ENCODE measurements around the gene SLC30A2. TPM values are rescaled to one million over a fixed set of nuclear protein-coding genes. Genes with fewer than 3 reads are reported as not detected.

The SLC30A2 gene
- total RNA-seq, 3 donors from 2014 or later: 0.16 to 1.3 (median 0.33) TPM

DNA sequence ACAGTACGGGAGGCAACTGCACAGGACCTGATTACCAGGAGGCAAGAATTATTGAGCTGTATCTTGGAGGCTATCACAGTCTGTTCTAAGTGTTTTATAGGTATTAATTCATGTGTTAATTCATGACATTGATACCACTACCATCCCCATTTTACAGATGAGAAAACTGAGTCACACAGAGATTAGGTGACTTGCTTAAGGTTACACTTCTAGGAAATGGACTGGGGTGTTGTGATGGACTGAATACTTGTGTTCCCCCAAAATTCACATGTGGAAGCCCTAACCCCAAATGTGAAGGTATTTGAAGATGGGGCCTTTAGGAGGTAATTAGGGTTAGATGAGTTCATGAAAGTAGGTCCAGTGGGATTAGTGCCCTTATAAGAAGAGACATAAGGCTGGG lies 31.6 kb upstream of the SLC30A2 start:
- intact Hi-C loops (cut with DNase I; ENCODE audit: low total_unique reads): loop anchor here (2.0 kb wide), 1 partner anchor 53 kb away; no protein-coding TSS in a partner anchor
- Histone ChIP-seq H3K4me3 (no peak overlapping the region), H3K4me1 (no peaks in the 10 kb centered on the region), H3K9me3 (no peaks in the 10 kb centered on the region), H3K27ac (no peak overlapping the region), H3K36me3 (no peaks in the 10 kb centered on the region), H3K27me3 (no peaks in the 10 kb centered on the region)
- no peak for TF ChIP-seq POLR2AphosphoS5 (IDR thresholded peaks at IDR 0.05)
- TF ChIP-seq, protein P1, sequence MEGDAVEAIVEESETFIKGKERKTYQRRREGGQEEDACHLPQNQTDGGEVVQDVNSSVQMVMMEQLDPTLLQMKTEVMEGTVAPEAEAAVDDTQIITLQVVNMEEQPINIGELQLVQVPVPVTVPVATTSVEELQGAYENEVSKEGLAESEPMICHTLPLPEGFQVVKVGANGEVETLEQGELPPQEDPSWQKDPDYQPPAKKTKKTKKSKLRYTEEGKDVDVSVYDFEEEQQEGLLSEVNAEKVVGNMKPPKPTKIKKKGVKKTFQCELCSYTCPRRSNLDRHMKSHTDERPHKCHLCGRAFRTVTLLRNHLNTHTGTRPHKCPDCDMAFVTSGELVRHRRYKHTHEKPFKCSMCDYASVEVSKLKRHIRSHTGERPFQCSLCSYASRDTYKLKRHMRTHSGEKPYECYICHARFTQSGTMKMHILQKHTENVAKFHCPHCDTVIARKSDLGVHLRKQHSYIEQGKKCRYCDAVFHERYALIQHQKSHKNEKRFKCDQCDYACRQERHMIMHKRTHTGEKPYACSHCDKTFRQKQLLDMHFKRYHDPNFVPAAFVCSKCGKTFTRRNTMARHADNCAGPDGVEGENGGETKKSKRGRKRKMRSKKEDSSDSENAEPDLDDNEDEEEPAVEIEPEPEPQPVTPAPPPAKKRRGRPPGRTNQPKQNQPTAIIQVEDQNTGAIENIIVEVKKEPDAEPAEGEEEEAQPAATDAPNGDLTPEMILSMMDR (IDR thresholded peaks at IDR 0.05): no peak
- no peak for TF ChIP-seq POLR2A (IDR thresholded peaks at IDR 0.05)
- DNase-seq (ENCODE audit: low spot score in 2 of 2): no peak

DNA sequence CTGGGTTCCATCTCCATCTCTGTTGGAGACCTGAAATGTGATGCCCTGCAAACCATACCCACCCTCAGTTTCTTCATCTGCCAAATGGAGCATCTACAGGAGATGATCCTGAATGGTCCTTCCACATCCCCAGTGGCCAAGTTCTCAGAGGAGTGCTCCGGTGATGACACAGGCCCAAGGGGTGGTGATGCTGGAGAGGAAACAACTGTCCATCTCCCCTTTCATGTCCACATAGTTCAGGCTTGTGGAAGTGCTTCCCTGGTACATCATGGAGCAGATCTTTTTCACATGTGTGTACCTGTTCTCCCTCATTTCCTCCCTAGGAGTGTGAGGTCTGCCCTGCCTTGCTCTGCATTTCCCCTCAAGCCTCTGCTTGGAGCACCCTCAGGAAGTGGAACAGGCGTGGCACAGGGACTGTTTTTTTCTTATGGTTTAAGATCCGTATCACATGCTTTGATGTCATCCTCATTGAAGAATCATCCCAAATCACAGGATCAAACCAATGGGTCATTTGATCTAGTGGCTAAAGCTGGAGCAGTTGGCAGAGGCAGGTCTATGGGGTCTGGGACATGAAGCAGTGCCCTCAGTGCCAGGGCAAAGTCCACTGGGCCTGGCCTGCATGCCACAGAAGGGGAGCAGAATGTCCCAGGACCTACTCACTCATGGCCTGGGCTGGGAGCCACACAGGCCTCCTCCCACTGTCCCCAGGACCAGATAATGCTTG lies 29.7 kb upstream of the SLC30A2 start:
- no peak for TF ChIP-seq POLR2AphosphoS5 (IDR thresholded peaks at IDR 0.05)
- TF ChIP-seq, protein P1 (IDR thresholded peaks at IDR 0.05): no peak
- Histone ChIP-seq H3K4me1 (no peaks in the 10 kb centered on the region), H3K9me3 (no peaks in the 10 kb centered on the region), H3K27me3 (no peaks in the 10 kb centered on the region), H3K27ac (no peak overlapping the region), H3K36me3 (no peaks in the 10 kb centered on the region), H3K4me3 (no peak overlapping the region)
- no peak for DNase-seq (ENCODE audit: low spot score in 2 of 2)
- intact Hi-C loops (cut with DNase I; ENCODE audit: low total_unique reads): loop anchor here (2.0 kb wide), 1 partner anchor 55 kb away; no protein-coding TSS in a partner anchor

DNA sequence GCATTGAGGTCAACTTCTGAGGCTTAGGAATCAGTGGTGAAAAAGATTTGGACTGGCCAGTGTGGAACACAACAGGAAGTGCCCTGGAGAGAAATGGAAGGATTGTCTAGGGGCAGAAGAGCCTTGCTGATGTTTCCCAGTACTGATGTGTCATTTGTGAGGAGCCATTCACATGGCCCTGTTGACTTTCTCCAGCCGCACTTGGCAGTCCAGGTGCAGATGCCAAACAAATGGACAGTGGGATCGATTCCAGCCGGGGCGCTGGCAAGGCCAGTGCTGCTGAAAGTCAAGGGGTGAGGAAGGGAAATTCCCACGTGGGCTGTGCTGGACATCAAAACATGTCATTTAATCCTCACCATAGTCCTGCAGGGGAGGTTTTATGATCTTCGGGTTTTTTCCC lies 26.4 kb upstream of the SLC30A2 start:
- no peak overlapping the region for H3K27ac ChIP-seq
- H3K4me1 ChIP-seq: no peaks in the 10 kb centered on the region
- intact Hi-C loops (cut with DNase I; ENCODE audit: low total_unique reads): no loop called here

DNA sequence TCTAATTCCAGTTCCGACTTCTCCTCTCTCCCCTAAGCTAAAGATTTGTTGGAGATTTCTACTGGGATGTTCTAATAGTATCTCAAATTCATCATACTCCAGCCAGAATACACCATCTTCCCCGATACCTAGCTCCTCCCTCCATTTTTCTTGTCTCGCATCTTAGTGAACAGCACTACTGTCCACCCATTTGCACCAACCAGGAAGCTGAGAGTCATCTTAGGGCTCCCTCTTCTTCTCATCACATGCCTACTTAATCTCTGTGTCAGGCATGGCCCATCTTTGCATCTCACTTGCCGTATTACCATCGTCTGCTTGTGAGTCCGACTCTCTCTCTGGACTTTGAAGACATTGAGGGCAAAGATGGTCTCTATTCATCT lies 25.0 kb upstream of the SLC30A2 start:
- no peak for DNase-seq (ENCODE audit: low spot score in 2 of 2)
- no peaks in the 10 kb centered on the region for H3K36me3 ChIP-seq
- H3K9me3 ChIP-seq: no peaks in the 10 kb centered on the region
- no peak overlapping the region for H3K27ac ChIP-seq
- H3K27me3 ChIP-seq: no peaks in the 10 kb centered on the region
- intact Hi-C loops (cut with DNase I; ENCODE audit: low total_unique reads): no loop called here
- no peak overlapping the region for H3K4me3 ChIP-seq
- TF ChIP-seq POLR2A (IDR thresholded peaks at IDR 0.05): no peak
- TF ChIP-seq POLR2AphosphoS5 (IDR thresholded peaks at IDR 0.05): no peak
- TF ChIP-seq, protein P1 (IDR thresholded peaks at IDR 0.05): no peak
- no peaks in the 10 kb centered on the region for H3K4me1 ChIP-seq

More for the DNA sequence above, 26.4 kb upstream of the SLC30A2 start:
- no peaks in the 10 kb centered on the region for H3K27me3 ChIP-seq
- TF ChIP-seq, protein P1 (IDR thresholded peaks at IDR 0.05): no peak
- TF ChIP-seq POLR2A (IDR thresholded peaks at IDR 0.05): no peak
- TF ChIP-seq POLR2AphosphoS5 (IDR thresholded peaks at IDR 0.05): no peak
- no peak for DNase-seq (ENCODE audit: low spot score in 2 of 2)
- H3K36me3 ChIP-seq: no peaks in the 10 kb centered on the region
- no peaks in the 10 kb centered on the region for H3K9me3 ChIP-seq
- no peak overlapping the region for H3K4me3 ChIP-seq

DNA sequence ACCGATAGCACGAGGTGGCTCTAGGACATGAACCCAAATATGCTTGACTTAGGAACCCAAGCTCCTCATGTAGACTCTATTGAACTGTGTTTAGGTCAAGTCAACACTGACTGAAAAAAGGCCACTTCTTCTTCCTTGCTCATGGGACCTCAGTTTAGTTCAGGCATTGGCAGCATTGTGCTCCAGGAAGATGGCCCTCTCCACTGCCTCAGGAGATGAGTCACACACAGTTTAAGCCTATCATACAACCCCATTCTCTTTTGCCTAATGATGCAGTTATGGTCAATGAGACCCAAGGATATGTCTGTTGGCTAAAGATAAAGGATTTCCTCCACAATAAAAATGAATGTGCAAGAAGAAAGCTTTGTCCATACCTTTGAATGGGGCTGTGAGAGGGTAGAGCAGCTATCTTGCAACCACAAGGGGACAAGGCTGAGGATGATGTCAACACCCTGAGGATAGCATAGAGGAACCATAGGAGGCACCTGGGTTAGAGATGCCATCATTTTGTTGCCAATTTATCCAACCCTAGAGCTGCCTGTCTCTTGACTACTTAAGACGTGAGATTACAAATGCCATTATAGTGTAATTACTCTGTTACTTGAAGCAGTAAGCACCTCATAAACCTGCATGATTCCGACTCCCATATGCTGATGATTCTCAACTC lies 24.5 kb upstream of the SLC30A2 start:
- no peak for DNase-seq (ENCODE audit: low spot score in 2 of 2)
- Histone ChIP-seq H3K36me3 (no peaks in the 10 kb centered on the region), H3K9me3 (no peaks in the 10 kb centered on the region), H3K4me3 (no peak overlapping the region), H3K4me1 (no peaks in the 10 kb centered on the region), H3K27me3 (no peaks in the 10 kb centered on the region), H3K27ac (no peak overlapping the region)
- TF ChIP-seq, protein P1 (IDR thresholded peaks at IDR 0.05): no peak
- TF ChIP-seq POLR2A (IDR thresholded peaks at IDR 0.05) (no peak), POLR2AphosphoS5 (IDR thresholded peaks at IDR 0.05) (no peak)
- intact Hi-C loops (cut with DNase I; ENCODE audit: low total_unique reads): no loop called here
